ENCODE data around the gene IMMP2L.

- TF ChIP-seq CTCF (IDR thresholded peaks at IDR 0.05; ENCODE audit: low read depth, low read length, missing input control): no peak
- no peak for TF ChIP-seq RAD21 (IDR thresholded peaks at IDR 0.05)
- no peak for TF ChIP-seq REST (IDR thresholded peaks at IDR 0.05)
- no peak for TF ChIP-seq YY1 (IDR thresholded peaks at IDR 0.05)
- TF ChIP-seq TAF1 (conservative IDR thresholded peaks at IDR 0.05): no peak
- no peak for TF ChIP-seq EGR1 (IDR thresholded peaks at IDR 0.05; ENCODE audit: low read depth in 2 of 2)
- no peak for TF ChIP-seq HNF4A (conservative IDR thresholded peaks at IDR 0.05)
Measured at GRCh38 chr7:110948280-110948679, 614.0 kb downstream of the IMMP2L start.

Measured in liver (tissue), 3 donors.